Tibial nerve (tissue), 3 donors: Measurements from ENCODE around the gene SLC38A1.

Source experiments
- POLR2A ChIP-seq, 2 donors: fragments of 450-650 bp; IDR thresholded peaks; one replicate each; pipeline ENCODE4 v1.6.1; 2017; ENCODE audit warnings: antibody characterized with exemption in 2 of 2, mild to moderate bottlenecking in 2 of 2, moderate library complexity in 2 of 2
- TF ChIP-seq, protein P1 (sequence below), 5 experiments: fragments of 200-600 bp in 3 of 5; fragments of 450-650 bp in 2 of 5; sonication (generic) in 3 of 5; IDR thresholded peaks; one replicate each; pipeline ENCODE4 v1.5.1; 2016 to 2019; ENCODE audit warnings: antibody characterized with exemption in 5 of 5, mild to moderate bottlenecking in 3 of 5, moderate library complexity in 2 of 5

DNA sequence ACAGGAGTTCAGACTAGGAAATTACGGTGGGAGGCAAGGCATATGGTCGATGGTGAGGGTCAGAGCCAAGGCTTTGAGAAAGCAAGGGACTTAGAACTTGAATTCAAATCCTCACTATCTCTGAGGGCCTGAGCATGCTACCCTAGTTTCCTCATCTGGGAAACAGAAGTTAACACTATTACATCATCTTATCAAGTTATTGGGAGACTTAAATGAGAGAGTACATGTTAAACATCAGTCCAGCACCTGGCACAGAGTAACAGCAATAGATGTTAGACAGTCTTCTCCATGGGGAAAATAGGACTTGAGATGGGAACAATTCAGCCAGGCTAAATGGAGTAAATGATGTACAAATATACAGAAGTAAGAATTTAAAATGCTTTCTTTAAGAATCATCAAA, 38.5 kb downstream of the SLC38A1 start:
- TF ChIP-seq POLR2A (IDR thresholded peaks at IDR 0.05): no peak
- TF ChIP-seq, protein P1, sequence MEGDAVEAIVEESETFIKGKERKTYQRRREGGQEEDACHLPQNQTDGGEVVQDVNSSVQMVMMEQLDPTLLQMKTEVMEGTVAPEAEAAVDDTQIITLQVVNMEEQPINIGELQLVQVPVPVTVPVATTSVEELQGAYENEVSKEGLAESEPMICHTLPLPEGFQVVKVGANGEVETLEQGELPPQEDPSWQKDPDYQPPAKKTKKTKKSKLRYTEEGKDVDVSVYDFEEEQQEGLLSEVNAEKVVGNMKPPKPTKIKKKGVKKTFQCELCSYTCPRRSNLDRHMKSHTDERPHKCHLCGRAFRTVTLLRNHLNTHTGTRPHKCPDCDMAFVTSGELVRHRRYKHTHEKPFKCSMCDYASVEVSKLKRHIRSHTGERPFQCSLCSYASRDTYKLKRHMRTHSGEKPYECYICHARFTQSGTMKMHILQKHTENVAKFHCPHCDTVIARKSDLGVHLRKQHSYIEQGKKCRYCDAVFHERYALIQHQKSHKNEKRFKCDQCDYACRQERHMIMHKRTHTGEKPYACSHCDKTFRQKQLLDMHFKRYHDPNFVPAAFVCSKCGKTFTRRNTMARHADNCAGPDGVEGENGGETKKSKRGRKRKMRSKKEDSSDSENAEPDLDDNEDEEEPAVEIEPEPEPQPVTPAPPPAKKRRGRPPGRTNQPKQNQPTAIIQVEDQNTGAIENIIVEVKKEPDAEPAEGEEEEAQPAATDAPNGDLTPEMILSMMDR (IDR thresholded peaks at IDR 0.05): no peak
